ENCODE measurements around the gene DNASE2B.
A peak's percentile ranks its signal among the peaks of the same experiment; 100 is the strongest.

Gene DNASE2B

GRCh38 chr1:84374991-84375696, 23.1 kb upstream of the DNASE2B start:
- no peak for DNase-seq

DNA sequence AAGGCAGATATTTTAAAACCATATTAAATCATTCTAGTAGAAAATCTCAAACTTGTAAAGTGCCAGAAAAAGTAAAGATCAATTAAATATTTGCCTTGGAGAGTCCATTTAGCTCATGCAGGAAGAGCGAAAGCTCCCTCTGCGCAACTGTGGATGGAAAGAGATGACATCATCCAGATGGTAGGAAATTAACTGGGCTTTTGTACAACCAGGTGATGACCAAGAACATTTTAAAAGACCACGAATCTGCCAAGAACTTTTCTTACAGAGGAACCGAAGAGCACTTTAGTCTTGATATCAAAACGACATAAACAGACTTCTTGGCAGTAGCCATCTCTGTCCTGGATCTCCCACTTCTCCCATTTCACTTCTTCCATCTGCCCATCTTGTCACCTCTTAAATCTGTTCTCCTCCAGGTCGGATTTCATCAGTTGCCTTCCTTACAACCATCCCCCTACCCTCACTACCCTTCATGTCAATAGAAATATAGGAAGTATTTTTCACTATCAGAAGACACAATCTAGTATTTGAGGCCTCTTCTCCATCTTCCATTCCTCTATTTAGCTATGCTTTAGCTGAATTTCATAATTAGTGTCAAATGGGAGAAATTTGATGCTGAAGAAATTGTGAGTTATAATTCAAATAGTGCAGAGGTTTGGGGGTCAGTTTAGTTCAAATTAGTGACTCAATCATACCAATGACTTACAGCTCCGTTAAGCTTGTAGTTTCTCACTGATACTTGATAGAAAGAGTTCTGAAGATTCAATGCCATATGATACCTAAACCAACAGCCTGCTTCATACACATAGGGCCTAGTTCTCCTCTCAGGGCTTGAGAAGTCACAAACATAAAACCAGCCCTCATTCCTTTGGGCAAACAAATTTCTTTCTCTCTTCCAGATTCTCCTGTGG, 22.0 kb upstream of the DNASE2B start:
- no peak for DNase-seq

GRCh38 chr1:84377480-84378095, 20.7 kb upstream of the DNASE2B start:
- DNase-seq = no peak

- DNase-seq = no peak
These were observed 19.0 kb upstream of the DNASE2B start for GRCh38 chr1:84379138-84379916.

DNA sequence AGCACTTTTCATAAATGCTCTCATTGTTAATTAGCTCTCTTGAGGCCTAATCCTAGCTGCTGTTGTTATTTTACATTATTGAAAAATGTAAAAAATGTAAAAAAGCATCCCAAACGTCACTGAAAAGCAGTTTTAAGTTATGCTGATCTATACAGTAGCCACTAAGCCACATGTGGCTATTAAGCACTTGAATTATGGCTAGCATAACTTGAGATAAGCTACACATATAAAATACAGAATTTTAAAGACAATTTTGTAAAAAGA, 18.4 kb upstream of the DNASE2B start:
- DNase-seq = no peak

GRCh38 chr1:84382127-84382526, 16.2 kb upstream of the DNASE2B start:
- no peak for DNase-seq

DNA sequence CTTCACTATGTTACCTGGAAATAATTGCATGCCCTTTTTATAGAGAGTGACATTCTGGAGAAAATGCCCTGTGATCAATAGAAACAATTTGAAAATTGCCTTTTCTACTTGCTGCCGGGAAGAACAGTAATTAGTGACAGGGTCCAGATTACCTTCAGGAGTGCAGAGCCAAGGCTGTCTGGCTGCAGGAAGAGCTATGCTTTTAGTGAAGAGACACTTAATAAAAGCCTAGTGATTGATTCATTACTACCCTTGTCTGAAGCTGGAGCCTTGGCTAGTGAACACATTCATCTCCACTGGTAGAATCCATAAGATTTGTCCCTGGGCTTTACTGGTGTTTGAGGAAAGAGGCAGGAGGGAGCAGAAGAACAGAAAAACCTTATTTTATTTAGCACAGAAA, 12.9 kb upstream of the DNASE2B start:
- no peak for DNase-seq

DNA sequence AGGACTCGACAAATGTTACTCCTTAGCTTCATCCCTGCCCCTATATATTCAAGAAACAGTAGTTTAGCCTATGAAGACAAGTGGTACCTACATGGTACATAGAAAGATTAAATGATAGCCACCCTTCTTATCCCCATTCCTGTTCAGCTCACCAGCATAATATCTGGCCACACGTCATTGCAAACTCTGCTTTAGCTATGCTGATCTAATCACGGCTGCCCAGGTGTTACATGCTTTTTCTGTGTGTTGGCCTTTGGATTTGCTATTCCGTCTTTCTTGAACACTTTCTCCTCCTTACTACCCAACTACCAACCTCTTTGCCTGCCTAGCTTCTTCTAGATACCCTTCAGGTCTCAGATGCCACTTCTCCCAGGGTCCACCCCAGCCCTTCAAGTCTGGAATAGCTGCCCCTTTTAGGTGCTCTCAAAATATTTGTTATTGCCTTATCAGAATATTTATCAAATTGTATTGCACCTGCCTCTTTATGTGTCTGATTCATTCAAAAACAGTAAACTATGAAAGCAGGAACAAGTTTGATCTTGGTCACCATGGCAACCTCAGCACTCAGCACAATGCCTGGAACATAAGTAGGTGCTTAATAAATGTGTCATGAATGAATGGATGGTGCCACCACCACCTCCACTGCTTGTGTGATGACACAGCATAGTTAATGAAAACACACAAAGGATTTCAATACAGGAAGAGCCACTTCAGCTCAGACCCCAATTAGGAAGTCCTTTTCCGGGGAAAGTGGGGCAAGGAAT, 11.4 kb upstream of the DNASE2B start:
- no peak for DNase-seq

GRCh38 chr1:84387480-84388163, 10.7 kb upstream of the DNASE2B start:
- peak in 1 of 2 experiments; percentile 27 for DNase-seq

DNA sequence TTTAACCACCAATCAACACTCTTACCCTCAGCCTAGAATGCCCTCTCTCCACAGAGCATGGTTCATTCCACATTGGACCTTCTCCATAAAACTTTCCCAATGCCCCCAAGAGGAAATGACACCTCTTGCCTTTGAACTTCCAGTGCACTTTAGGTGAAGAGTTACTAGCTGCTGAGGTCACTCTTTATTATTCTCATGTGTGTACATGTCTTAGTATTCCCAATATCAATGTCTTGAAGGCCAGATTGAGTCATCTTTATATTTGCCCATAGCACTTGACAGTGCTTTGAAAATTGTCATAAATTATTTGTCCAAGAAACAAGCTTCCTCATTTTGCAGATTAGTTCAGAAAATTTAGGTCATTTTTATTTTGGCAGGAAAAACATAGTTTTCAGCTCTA, 8.1 kb upstream of the DNASE2B start:
- no peak for DNase-seq

DNA sequence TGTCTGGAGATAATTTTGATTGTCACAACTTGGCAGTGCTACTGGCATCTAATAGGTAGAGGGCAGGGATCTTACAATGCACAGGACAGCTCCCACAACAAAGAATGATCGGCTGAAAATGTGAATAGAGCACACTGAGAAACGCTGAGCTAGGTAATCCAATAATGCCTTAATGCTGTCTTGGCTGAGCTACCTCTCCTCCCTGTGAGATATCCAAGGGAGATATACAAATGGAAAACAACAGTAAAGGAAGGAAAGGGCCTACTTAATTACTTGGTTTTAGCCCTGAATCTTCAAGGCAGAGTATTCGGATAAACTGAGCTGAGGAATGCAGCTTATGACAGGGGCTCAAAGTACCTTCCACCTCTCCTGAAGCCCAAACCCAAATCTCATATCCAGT, 2.9 kb downstream of the DNASE2B start:
- DNase-seq = no peak

DNA sequence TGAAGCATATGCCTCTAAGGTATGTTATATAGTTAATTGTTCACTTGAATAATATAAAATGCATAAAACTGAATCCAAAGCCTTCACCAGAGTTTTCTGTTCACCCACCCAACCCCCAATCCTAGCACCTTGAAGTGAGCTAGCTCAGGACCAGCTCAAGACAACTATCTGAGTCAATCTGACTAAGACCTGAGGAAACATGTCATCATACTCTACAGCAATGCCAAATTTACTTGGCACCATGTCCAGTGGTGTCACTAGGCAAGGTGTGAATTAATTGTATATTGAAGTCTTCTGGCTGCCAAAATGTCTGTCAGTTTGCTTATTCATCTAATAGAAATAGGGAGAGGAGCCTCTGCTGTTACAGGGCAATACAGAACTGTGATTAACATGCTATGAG, 3.8 kb downstream of the DNASE2B start:
- DNase-seq = no peak

- DNase-seq = no peak
These were observed 4.2 kb downstream of the DNASE2B start for GRCh38 chr1:84402501-84402900.

GRCh38 chr1:84403347-84403746, 5.1 kb downstream of the DNASE2B start:
- no peak for DNase-seq

- DNase-seq = peak in 1 of 2 experiments; percentile 32
These were observed 8.1 kb downstream of the DNASE2B start for GRCh38 chr1:84406346-84406861.

- DNase-seq = no peak
These were observed 9.2 kb downstream of the DNASE2B start for GRCh38 chr1:84407524-84407923.

DNA sequence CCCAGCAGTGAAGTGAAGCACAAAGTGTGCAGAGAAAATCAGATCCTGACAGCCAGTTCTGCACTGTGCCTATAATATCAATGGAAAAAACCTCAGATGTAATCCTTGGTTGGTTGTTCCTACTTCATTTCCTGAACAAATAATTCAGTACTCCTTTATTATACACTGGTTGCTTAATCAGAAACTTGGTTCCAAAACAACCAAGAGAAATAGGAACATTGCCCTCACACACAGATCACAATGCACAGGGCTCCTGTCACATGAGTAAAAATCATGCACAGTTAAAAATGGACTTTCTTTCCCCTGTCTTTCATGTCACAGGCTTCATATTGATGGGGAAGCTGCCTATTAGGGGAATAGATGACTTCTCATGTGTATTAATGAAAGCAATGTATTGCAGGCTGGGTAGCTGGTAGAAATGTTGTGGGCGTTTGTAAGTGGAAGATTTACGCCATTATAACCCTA, 9.7 kb downstream of the DNASE2B start:
- no peak for DNase-seq

- peak; percentile 22 to 33 for DNase-seq
These were observed 11.6 kb downstream of the DNASE2B start for GRCh38 chr1:84409888-84410287.

GRCh38 chr1:84410328-84411095, 12.2 kb downstream of the DNASE2B start:
- DNase-seq = no peak

DNA sequence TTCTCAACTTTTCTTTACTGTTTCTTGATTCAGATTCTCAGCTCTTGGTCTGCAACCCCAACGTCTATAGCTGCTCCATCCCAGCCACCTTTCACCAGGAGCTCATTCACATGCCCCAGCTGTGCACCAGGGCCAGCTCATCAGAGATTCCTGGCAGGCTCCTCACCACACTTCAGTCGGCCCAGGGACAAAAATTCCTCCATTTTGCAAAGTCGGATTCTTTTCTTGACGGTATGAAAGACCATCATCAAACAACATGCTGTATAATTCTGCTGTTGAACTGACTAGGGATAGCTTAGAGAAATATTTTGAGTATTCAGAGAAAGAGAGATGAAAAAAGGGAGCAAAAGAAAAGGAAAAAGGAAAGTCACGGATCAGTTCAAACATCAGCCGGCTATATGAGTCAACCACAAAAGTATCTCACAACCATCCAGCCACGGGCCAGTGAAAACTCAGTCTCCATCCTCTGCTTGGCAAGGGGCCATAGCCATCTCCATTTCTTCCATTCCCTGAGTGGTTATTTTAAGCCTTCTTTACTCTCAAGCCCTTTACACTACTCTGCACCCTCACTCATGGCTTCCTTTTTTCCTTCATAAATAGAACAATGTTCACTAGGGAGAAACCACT, 14.1 kb downstream of the DNASE2B start:
- DNase-seq = no peak

Data from NCI-H526 (cell line).